Suprapubic skin (tissue), 4 donors: ENCODE measurements around the gene CDC14A. TPM values are rescaled to one million over a fixed set of nuclear protein-coding genes. Genes with fewer than 3 reads are reported as not detected.
"Not testable (repeated sequence)": the region's sequence is repeated elsewhere in the genome, so short reads cannot be mapped to it uniquely, and the experiment has no call there.

Experiments used
- DNase-seq, 2 donors: peaks; one replicate each; pipeline ENCODE4 v3.0.0-alpha.2; 2019; ENCODE audit warnings: low spot score in 2 of 2
- H3K27ac ChIP-seq: fragments of 200-600 bp; sonication (generic); one replicate; pipeline ENCODE4 v1.5.1; 2019
- H3K27me3 ChIP-seq: fragments of 200-600 bp; sonication (generic); one replicate; pipeline ENCODE4 v1.5.1; 2019
- H3K36me3 ChIP-seq: fragments of 200-600 bp; sonication (generic); one replicate; pipeline ENCODE4 v1.5.1; 2019
- H3K4me1 ChIP-seq: fragments of 200-600 bp; sonication (generic); one replicate; pipeline ENCODE4 v1.5.1; 2019
- H3K4me3 ChIP-seq: fragments of 200-600 bp; sonication (generic); one replicate; pipeline ENCODE4 v1.5.1; 2019; ENCODE audit warnings: mild to moderate bottlenecking
- H3K9me3 ChIP-seq: fragments of 200-600 bp; sonication (generic); one replicate; pipeline ENCODE4 v1.5.1; 2019
- EP300 ChIP-seq: sonication (generic); formaldehyde crosslinking; IDR thresholded peaks from one replicate; pipeline ENCODE4 v1.6.1; 2017; ENCODE audit warnings: antibody characterized with exemption
- POLR2A ChIP-seq, 2 donors: fragments of 450-650 bp; IDR thresholded peaks; one replicate each; pipeline ENCODE4 v1.6.1; 2017; ENCODE audit warnings: antibody characterized with exemption in 2 of 2, mild to moderate bottlenecking in 2 of 2, moderate library complexity in 2 of 2
- POLR2AphosphoS5 ChIP-seq, 3 donors: sonication (generic); formaldehyde crosslinking; IDR thresholded peaks; one replicate each; pipeline ENCODE4 v1.6.1; 2017; ENCODE audit warnings: antibody characterized with exemption in 3 of 3
- WGBS: methylation state at CpG from one replicate; pipeline ENCODE4 v1.1.5; 2018; 5-methylcytosine and 5-hydroxymethylcytosine counted together
- total RNA-seq, 4 donors: library from RNA; depleted of rRNA; stranded (reverse); fragments of >200 nt; gene quantifications; one replicate each; pipeline ENCODE4 v1.1.0, GENCODE V29; 2016
- TF ChIP-seq, protein P1 (sequence below), 2 donors: fragments of 200-600 bp in 1 of 2; fragments of 450-650 bp in 1 of 2; sonication (generic) in 1 of 2; IDR thresholded peaks; one replicate each; pipeline ENCODE4 v1.5.1; 2016 to 2019; ENCODE audit warnings: antibody characterized with exemption in 2 of 2, mild to moderate bottlenecking in 1 of 2, moderate library complexity in 1 of 2

The CDC14A gene
- total RNA-seq, 4 donors from 2014 or later = 9.9 to 22.8 (median 17.5) TPM

DNA sequence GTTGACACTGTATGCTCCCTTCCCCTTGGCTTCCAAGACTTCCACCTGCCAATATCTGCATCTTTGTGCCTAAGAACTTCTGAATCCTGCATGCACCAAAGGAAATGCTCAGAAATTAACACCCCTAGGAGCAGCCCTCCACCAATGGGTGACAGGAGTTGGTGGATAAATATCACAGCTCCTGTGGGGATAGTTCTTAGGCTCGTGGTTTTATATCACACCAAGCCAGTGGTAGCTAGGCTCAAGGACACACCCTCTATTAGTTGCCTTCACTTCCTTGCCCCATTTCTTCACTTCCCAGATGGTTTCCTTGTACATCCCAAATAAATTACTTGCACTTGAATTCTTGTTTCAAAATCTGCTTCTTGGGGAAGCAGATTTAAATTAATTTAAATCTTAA is 16.9 kb upstream of the CDC14A start:
- 48% methylated on average over 1 of the region's 1 CpG for WGBS
- Histone ChIP-seq H3K27me3 (no peaks in the 10 kb centered on the region), H3K27ac (no peak overlapping the region)

DNA sequence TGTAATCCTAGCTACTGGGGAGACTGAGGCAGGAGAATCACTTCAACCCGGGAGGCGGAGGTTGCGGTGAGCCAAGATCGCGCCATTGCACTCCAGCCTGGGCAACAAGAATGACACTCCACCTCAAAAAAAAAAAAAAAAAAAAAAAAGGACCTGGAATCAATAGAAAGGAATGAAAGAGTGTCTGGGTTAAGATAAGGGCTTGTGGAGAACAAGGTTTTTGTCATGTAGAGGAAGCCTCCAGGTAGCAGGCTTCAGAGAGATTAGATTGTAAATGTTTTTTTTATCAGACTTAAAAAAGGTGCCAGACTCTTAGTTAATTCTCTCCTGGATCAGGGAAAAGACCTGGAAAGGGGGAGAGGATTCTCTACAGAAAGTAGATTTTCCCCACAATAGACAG is 14.4 kb upstream of the CDC14A start:
- H3K27me3 ChIP-seq, H3K4me1 ChIP-seq, H3K9me3 ChIP-seq, H3K27ac ChIP-seq, DNase-seq, H3K36me3 ChIP-seq, H3K4me3 ChIP-seq: not testable (repeated sequence)
- WGBS = 96% methylated on average over 5 of the region's 5 CpGs

More for the DNA sequence above, 16.9 kb upstream of the CDC14A start:
- DNase-seq = no peak
- Histone ChIP-seq H3K36me3 (no peaks in the 10 kb centered on the region), H3K4me3 (no peak overlapping the region), H3K4me1 (no peaks in the 10 kb centered on the region), H3K9me3 (no peaks in the 10 kb centered on the region)
- no peak for TF ChIP-seq POLR2A (IDR thresholded peaks at IDR 0.05)
- no peak for TF ChIP-seq POLR2AphosphoS5 (IDR thresholded peaks at IDR 0.05)
- TF ChIP-seq EP300 = no peak
- TF ChIP-seq, protein P1, sequence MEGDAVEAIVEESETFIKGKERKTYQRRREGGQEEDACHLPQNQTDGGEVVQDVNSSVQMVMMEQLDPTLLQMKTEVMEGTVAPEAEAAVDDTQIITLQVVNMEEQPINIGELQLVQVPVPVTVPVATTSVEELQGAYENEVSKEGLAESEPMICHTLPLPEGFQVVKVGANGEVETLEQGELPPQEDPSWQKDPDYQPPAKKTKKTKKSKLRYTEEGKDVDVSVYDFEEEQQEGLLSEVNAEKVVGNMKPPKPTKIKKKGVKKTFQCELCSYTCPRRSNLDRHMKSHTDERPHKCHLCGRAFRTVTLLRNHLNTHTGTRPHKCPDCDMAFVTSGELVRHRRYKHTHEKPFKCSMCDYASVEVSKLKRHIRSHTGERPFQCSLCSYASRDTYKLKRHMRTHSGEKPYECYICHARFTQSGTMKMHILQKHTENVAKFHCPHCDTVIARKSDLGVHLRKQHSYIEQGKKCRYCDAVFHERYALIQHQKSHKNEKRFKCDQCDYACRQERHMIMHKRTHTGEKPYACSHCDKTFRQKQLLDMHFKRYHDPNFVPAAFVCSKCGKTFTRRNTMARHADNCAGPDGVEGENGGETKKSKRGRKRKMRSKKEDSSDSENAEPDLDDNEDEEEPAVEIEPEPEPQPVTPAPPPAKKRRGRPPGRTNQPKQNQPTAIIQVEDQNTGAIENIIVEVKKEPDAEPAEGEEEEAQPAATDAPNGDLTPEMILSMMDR (IDR thresholded peaks at IDR 0.05) = no peak

DNA sequence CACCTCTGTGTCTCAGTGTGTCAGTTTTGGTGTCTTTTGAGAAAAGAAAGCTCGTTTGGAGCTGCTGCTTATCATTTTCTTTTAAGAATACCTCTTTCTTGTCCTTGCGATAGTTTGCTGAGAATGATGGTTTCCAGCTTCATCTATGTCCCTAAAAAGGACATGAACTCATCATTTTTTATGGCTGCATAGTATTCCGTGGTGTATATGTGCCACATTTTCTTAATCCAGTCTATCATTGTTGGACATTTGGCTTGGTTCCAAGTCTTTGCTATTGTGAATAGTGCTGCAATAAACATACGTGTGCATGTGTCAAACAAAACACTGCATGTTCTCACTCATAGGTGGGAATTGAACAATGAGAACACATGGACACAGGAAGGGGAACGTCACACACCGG is 12.6 kb upstream of the CDC14A start:
- H3K4me3 ChIP-seq, H3K27me3 ChIP-seq, H3K4me1 ChIP-seq, DNase-seq, H3K27ac ChIP-seq, H3K9me3 ChIP-seq, H3K36me3 ChIP-seq: not testable (repeated sequence)
- 90% methylated on average over 6 of the region's 6 CpGs for WGBS

DNA sequence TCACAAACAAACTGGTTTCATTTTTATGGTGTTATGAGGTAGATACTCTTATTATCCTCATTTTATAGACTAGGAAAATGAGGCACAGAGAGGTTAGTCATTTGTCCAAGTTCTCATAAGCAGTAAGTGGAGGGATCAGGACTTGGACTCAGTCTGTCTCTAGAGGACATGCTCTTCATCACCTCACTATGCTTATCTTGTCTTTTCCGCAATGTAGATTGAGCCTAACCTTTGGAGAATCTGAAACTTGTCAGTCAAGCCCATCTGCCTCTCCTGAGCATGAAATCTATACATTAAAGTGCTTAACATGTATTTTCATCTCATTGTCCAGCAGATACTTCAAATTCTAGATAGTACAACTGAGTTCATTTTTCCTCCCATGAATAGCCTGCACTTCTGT is 11.8 kb upstream of the CDC14A start:
- Histone ChIP-seq H3K4me3 (no peak overlapping the region), H3K27me3 (no peaks in the 10 kb centered on the region), H3K9me3 (no peaks in the 10 kb centered on the region), H3K36me3 (no peaks in the 10 kb centered on the region), H3K4me1 (no peaks in the 10 kb centered on the region), H3K27ac (no peak overlapping the region)
- DNase-seq = no peak
- 100% methylated on average over 1 of the region's 1 CpG for WGBS
- TF ChIP-seq, protein P1 (IDR thresholded peaks at IDR 0.05) = no peak
- no peak for TF ChIP-seq POLR2AphosphoS5 (IDR thresholded peaks at IDR 0.05)
- no peak for TF ChIP-seq EP300
- no peak for TF ChIP-seq POLR2A (IDR thresholded peaks at IDR 0.05)

DNA sequence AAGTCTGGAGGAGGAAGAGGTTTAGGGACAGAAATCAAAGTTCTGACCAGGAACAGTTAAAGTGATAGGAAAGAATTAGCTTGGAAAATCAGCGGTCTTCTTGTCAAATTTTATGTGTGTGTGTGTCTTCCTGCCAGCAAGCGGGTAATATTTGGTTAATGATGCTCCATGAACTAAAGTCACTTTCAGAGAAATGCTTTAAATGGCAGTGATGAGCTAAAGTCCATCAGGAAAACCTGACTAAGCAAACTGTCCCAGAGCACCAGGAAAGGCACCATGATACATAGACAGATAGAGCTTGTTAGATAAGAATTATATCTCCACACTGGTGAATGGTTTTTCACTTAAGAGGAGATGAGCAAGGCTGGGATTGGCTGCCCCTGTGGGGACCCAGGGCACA is 10.0 kb upstream of the CDC14A start:
- no peaks in the 10 kb centered on the region for H3K4me1 ChIP-seq
- H3K36me3 ChIP-seq = no peaks in the 10 kb centered on the region
- H3K4me3 ChIP-seq = no peak overlapping the region
- no peaks in the 10 kb centered on the region for H3K27me3 ChIP-seq
- no peaks in the 10 kb centered on the region for H3K9me3 ChIP-seq
- H3K27ac ChIP-seq = no peak overlapping the region
- DNase-seq = no peak
- 88% methylated on average over 2 of the region's 2 CpGs for WGBS
- no peak for TF ChIP-seq POLR2AphosphoS5 (IDR thresholded peaks at IDR 0.05)
- no peak for TF ChIP-seq POLR2A (IDR thresholded peaks at IDR 0.05)
- TF ChIP-seq EP300 = no peak
- TF ChIP-seq, protein P1 (IDR thresholded peaks at IDR 0.05) = no peak

DNA sequence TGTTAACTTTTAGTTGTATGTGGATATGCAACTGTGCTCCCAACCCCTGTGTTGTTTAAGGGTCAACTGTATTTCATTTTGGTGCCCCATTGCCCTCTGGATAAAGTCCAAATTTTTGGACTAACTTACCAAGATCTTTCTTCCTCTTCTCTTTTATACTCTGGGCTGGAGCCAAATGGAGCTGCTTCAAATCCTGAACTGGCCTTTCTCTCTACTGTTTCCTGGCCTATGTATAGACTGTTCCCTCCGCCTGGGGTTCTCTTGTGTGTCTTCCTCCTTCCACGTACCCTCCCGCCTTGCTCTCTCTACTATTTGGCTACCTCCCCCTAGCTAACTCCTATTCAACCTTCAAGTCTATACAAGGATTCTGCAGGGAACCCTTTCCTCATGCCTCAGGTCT is 8.4 kb upstream of the CDC14A start:
- Histone ChIP-seq H3K9me3 (no peaks in the 10 kb centered on the region), H3K4me1 (no peaks in the 10 kb centered on the region), H3K4me3 (no peak overlapping the region), H3K36me3 (no peaks in the 10 kb centered on the region), H3K27ac (no peak overlapping the region), H3K27me3 (no peaks in the 10 kb centered on the region)
- TF ChIP-seq POLR2AphosphoS5 (IDR thresholded peaks at IDR 0.05) = no peak
- TF ChIP-seq, protein P1 (IDR thresholded peaks at IDR 0.05) = no peak
- no peak for TF ChIP-seq POLR2A (IDR thresholded peaks at IDR 0.05)
- no peak for TF ChIP-seq EP300
- 63% methylated on average over 3 of the region's 3 CpGs for WGBS
- no peak for DNase-seq
